Ovary (tissue), 3 donors: Measurements from ENCODE around the gene PDSS2.

Source experiments
- POLR2A ChIP-seq: fragments of 450-650 bp; IDR thresholded peaks from one replicate; pipeline ENCODE4 v1.6.1; 2017; ENCODE audit warnings: antibody characterized with exemption, mild to moderate bottlenecking, moderate library complexity
- TF ChIP-seq, protein P1 (sequence below), 3 donors: fragments of 450-650 bp in 2 of 3; fragments of 200-600 bp in 1 of 3; IDR thresholded peaks; one replicate each; pipeline versions ENCODE4 v1.5.1 to v1.8.0; 2016 to 2022; ENCODE audit warnings: antibody characterized with exemption in 3 of 3, mild to moderate bottlenecking in 1 of 3
- donor health status: DM: no; HTN: no; CAD: no.

DNA sequence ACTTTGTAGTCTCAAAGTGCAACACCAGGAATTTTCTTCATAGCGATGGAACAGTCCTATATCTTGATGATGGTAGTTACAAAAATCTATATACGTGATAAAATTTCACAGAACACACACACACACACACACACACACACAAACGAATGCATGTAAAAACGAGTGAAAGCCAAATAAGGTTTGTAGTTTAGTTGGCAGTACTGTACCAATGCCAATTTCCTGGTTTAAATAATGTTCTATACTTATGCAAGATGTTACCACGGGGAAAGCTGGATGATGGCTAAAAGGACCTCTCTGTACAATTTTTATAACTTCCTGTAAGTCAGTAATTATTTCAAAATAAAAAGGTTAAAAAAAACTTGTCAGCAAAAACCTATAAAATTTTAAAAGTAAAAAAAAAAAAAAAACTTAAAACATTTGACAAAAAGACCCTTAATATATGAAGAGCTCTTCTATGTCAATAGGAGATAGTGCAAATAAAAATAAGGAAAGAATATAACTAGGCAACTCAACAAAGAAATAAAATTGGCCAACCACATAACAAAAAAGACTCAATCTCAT is 37.6 kb downstream of the PDSS2 start:
- TF ChIP-seq, protein P1, sequence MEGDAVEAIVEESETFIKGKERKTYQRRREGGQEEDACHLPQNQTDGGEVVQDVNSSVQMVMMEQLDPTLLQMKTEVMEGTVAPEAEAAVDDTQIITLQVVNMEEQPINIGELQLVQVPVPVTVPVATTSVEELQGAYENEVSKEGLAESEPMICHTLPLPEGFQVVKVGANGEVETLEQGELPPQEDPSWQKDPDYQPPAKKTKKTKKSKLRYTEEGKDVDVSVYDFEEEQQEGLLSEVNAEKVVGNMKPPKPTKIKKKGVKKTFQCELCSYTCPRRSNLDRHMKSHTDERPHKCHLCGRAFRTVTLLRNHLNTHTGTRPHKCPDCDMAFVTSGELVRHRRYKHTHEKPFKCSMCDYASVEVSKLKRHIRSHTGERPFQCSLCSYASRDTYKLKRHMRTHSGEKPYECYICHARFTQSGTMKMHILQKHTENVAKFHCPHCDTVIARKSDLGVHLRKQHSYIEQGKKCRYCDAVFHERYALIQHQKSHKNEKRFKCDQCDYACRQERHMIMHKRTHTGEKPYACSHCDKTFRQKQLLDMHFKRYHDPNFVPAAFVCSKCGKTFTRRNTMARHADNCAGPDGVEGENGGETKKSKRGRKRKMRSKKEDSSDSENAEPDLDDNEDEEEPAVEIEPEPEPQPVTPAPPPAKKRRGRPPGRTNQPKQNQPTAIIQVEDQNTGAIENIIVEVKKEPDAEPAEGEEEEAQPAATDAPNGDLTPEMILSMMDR (IDR thresholded peaks at IDR 0.05) = no peak
- no peak for TF ChIP-seq POLR2A
